Liver (tissue), 10 donors: ENCODE measurements around the gene AHCY. TPM values are rescaled to one million over a fixed set of nuclear protein-coding genes. Genes with fewer than 3 reads are reported as not detected.

Source experiments
- DNase-seq: peaks from one replicate; pipeline ENCODE4 v3.0.0-alpha.2; 2017; ENCODE audit warnings: low spot score
- H3K27ac ChIP-seq, 2 donors: one replicate each; pipeline ENCODE4 v1.7.0; 2013; ENCODE audit warnings: inconsistent platforms in 2 of 2, low read length in 2 of 2, control low read depth in 1 of 2, low read depth in 1 of 2, mild to moderate bottlenecking in 1 of 2
- H3K27me3 ChIP-seq, 4 donors: one replicate each; pipeline versions ENCODE4 v1.6.1 to v1.7.0; 2013; ENCODE audit warnings: low read length in 3 of 4, inconsistent platforms in 1 of 4, mild to moderate bottlenecking in 1 of 4, moderate library complexity in 1 of 4; ENCODE audit not compliant: control insufficient read depth in 4 of 4, insufficient read depth in 4 of 4
- H3K36me3 ChIP-seq, 4 donors: one replicate each; pipeline versions ENCODE4 v1.6.1 to v1.7.0; 2013; ENCODE audit warnings: low read length in 3 of 4, mild to moderate bottlenecking in 3 of 4, low read depth in 1 of 4, moderate library complexity in 1 of 4; ENCODE audit not compliant: control insufficient read depth in 4 of 4, insufficient read depth in 3 of 4
- H3K4me1 ChIP-seq, 4 donors: one replicate each; pipeline versions ENCODE4 v1.6.1 to v1.7.0; 2013; ENCODE audit warnings: low read length in 3 of 4, mild to moderate bottlenecking in 3 of 4, moderate library complexity in 1 of 4; ENCODE audit not compliant: control insufficient read depth in 4 of 4, insufficient read depth in 4 of 4
- H3K4me3 ChIP-seq, 3 donors: one replicate each; pipeline versions ENCODE4 v1.6.1 to v1.7.0; 2013; ENCODE audit warnings: low read length in 3 of 3, control low read depth in 1 of 3, low read depth in 1 of 3, mild to moderate bottlenecking in 1 of 3
- H3K9ac ChIP-seq, 2 donors: one replicate each; pipeline ENCODE4 v1.7.0; 2013; ENCODE audit warnings: low read length in 2 of 2, mild to moderate bottlenecking in 2 of 2, moderate library complexity in 2 of 2, control low read depth in 1 of 2, low read depth in 1 of 2
- H3K9me3 ChIP-seq, 4 donors: one replicate each; pipeline versions ENCODE4 v1.6.1 to v1.7.0; 2013; ENCODE audit warnings: low read length in 3 of 4; ENCODE audit not compliant: control insufficient read depth in 4 of 4
- CTCF ChIP-seq: fragments of 150-350 bp; IDR thresholded peaks from 2 replicates; pipeline ENCODE4 v1.5.1; 2017; ENCODE audit warnings: improper control_type of control experiment, low read depth, low read length; ENCODE audit not compliant: missing input control
- EGR1 ChIP-seq, 2 donors: IDR thresholded peaks; 2 replicates each; pipeline ENCODE4 v1.6.1; 2016 to 2018; ENCODE audit warnings: antibody characterized with exemption in 2 of 2, low read depth in 2 of 2
- HNF4A ChIP-seq, 2 donors: conservative IDR thresholded peaks; 2 replicates each; pipeline ENCODE4 v1.6.1; 2016; ENCODE audit warnings: antibody characterized with exemption in 2 of 2, mild to moderate bottlenecking in 2 of 2
- HNF4G ChIP-seq: IDR thresholded peaks from 2 replicates; pipeline ENCODE4 v1.6.1; 2016; ENCODE audit warnings: antibody characterized with exemption
- JUND ChIP-seq, 2 donors: IDR thresholded peaks; 2 replicates each; pipeline ENCODE4 v1.6.1; 2016; ENCODE audit warnings: antibody characterized with exemption in 2 of 2
- NR2F2 ChIP-seq: IDR thresholded peaks from 2 replicates; pipeline ENCODE4 v1.6.1; 2016; ENCODE audit warnings: antibody characterized with exemption
- SP1 ChIP-seq: IDR thresholded peaks from 2 replicates; pipeline ENCODE4 v1.6.1; 2018; ENCODE audit warnings: antibody characterized with exemption, mild to moderate bottlenecking
- TAF1 ChIP-seq: conservative IDR thresholded peaks from 2 replicates; pipeline ENCODE4 v1.6.1; 2016; ENCODE audit warnings: antibody characterized with exemption, mild to moderate bottlenecking
- polyA plus RNA-seq, 2 donors: library from polyadenylated mRNA; stranded (reverse) in 1 of 2; unstranded in 1 of 2; fragments of 200-250 nt in 1 of 2; fragments of >200 nt in 1 of 2; fragmentation: Nextera tagmentation in 1 of 2; extraction: Ambion mirVana in 1 of 2; gene quantifications; one replicate each; pipeline versions ENCODE4 v1.2.1 to v1.2.3, GENCODE V29; 2013 to 2015
- small RNA-seq: library from RNA; depleted of rRNA; stranded (forward); fragments of <200 nt; gene quantifications from one replicate; pipeline ENCODE3, GENCODE V24; 2014
- total RNA-seq, 2 donors: library from RNA; depleted of rRNA; stranded (reverse); fragments of >200 nt; gene quantifications; one replicate each; pipeline ENCODE4 v1.2.3, GENCODE V29; 2014
- TF ChIP-seq, protein P1 (sequence below): IDR thresholded peaks from 2 replicates; pipeline ENCODE4 v1.6.1; 2016; ENCODE audit warnings: antibody characterized with exemption
- TF ChIP-seq, protein P2 (sequence below): IDR thresholded peaks from 2 replicates; pipeline ENCODE4 v1.6.1; 2016; ENCODE audit warnings: antibody characterized with exemption
- donor health status: healthy.
- donor health status: healthy.
- donor health status: healthy.
- donor health status: healthy.
- donor health status: healthy.

AHCY gene
- total and polyA plus RNA-seq, 4 donors = 56.0 to 138 (median 113) TPM

DNA sequence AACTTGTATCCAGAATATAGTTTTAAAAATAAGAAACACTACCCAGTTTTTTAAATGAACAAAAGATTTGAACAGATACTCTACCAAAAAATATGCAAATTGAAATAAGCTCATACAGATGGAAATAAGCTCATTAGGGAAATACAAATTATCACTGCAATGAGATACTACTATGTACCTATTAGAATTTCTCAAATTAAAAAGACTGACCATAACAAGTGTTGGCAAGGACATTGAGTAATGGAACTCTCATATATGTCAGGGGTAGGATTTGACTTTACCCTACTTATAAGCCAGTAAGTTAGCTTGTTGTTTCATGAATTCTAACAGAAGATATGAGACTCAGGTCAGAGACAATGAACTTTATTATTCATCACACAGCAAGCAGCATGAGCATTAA lies 71.5 kb downstream of the AHCY start:
- Histone ChIP-seq H3K9ac (no peak overlapping the region), H3K4me3 (no peak overlapping the region), H3K27me3 (no peaks in the 10 kb centered on the region), H3K27ac (no peak overlapping the region), H3K9me3 (peaks cover 0 to 3% (median 0%) of the 10 kb centered on the region in 4 donors), H3K4me1 (no peaks in the 10 kb centered on the region), H3K36me3 (no peaks in the 10 kb centered on the region)
- TF ChIP-seq EGR1 (IDR thresholded peaks at IDR 0.05; ENCODE audit: low read depth in 2 of 2) = no peak
- no peak for TF ChIP-seq TAF1
- no peak for TF ChIP-seq SP1
- TF ChIP-seq JUND (IDR thresholded peaks at IDR 0.05) = no peak
- TF ChIP-seq, protein P1, sequence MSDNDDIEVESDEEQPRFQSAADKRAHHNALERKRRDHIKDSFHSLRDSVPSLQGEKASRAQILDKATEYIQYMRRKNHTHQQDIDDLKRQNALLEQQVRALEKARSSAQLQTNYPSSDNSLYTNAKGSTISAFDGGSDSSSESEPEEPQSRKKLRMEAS = no peak
- no peak for TF ChIP-seq NR2F2
- no peak for TF ChIP-seq HNF4G
- no peak for TF ChIP-seq CTCF
- no peak for TF ChIP-seq HNF4A (conservative IDR thresholded peaks at IDR 0.05)
- TF ChIP-seq, protein P2, sequence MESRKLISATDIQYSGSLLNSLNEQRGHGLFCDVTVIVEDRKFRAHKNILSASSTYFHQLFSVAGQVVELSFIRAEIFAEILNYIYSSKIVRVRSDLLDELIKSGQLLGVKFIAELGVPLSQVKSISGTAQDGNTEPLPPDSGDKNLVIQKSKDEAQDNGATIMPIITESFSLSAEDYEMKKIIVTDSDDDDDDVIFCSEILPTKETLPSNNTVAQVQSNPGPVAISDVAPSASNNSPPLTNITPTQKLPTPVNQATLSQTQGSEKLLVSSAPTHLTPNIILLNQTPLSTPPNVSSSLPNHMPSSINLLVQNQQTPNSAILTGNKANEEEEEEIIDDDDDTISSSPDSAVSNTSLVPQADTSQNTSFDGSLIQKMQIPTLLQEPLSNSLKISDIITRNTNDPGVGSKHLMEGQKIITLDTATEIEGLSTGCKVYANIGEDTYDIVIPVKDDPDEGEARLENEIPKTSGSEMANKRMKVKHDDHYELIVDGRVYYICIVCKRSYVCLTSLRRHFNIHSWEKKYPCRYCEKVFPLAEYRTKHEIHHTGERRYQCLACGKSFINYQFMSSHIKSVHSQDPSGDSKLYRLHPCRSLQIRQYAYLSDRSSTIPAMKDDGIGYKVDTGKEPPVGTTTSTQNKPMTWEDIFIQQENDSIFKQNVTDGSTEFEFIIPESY = no peak
- no peak for DNase-seq

Small RNA genes within 50 kb of the gene (small RNA-seq; reads per million reads assigned to genes)
- not detected for gene AL356299.1

Other genes starting within 250 kb of the AHCY start
- gene EIF2S2, start 191.1 kb downstream of the AHCY start, total RNA-seq = 10 to 100 TPM; 31.0 to 32.1 TPM
- 10 to 100 TPM; 30.8 to 37.9 TPM for gene EIF2S2, start 191.1 kb downstream of the AHCY start, polyA plus RNA-seq
- not detected for gene ASIP, start 61.9 kb downstream of the AHCY start, total RNA-seq
- under 1 TPM; 0.39 to 0.62 TPM for gene ASIP, start 61.9 kb downstream of the AHCY start, polyA plus RNA-seq
- 10 to 100 TPM; 32.1 to 85.3 TPM for gene ITCH, start 59.9 kb upstream of the AHCY start, total RNA-seq
- gene ITCH, start 59.9 kb upstream of the AHCY start, polyA plus RNA-seq = 10 to 100 TPM; 14.3 to 19.6 TPM
- gene DYNLRB1, start 213.1 kb upstream of the AHCY start, total RNA-seq = 10 to 100 TPM; 15.8 to 31.7 TPM
- 10 to 100 TPM; 57.8 to 66.9 TPM for gene DYNLRB1, start 213.1 kb upstream of the AHCY start, polyA plus RNA-seq